ENCODE measurements around the gene DYDC2. TPM values are rescaled to one million over a fixed set of nuclear protein-coding genes. Genes with fewer than 3 reads are reported as not detected.

The DYDC2 gene
- total RNA-seq, 1 experiment from 2014 or later, result not detected

- CTCF ChIA-PET, result no interaction called here
- Mint-ChIP-seq H3K4me1 (ENCODE audit: low read depth, unreplicated experiment) (no peaks in the 10 kb centered on the region), H3K27ac (ENCODE audit: unreplicated experiment) (no peak overlapping the region), H3K4me3 (ENCODE audit: low read depth, unreplicated experiment) (no peak overlapping the region), H3K9me3 (ENCODE audit: low read depth, unreplicated experiment) (no peaks in the 10 kb centered on the region), H3K27me3 (ENCODE audit: unreplicated experiment) (peaks cover 34% of the 10 kb centered on the region), H3K36me3 (ENCODE audit: insufficient read depth, unreplicated experiment) (no peaks in the 10 kb centered on the region)
- TF ChIP-seq, protein P1, sequence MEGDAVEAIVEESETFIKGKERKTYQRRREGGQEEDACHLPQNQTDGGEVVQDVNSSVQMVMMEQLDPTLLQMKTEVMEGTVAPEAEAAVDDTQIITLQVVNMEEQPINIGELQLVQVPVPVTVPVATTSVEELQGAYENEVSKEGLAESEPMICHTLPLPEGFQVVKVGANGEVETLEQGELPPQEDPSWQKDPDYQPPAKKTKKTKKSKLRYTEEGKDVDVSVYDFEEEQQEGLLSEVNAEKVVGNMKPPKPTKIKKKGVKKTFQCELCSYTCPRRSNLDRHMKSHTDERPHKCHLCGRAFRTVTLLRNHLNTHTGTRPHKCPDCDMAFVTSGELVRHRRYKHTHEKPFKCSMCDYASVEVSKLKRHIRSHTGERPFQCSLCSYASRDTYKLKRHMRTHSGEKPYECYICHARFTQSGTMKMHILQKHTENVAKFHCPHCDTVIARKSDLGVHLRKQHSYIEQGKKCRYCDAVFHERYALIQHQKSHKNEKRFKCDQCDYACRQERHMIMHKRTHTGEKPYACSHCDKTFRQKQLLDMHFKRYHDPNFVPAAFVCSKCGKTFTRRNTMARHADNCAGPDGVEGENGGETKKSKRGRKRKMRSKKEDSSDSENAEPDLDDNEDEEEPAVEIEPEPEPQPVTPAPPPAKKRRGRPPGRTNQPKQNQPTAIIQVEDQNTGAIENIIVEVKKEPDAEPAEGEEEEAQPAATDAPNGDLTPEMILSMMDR (IDR thresholded peaks at IDR 0.05; ENCODE audit: unreplicated experiment), result no peak
- intact Hi-C loops (cut with micrococcal nuclease; ENCODE audit: unreplicated experiment), result no loop called here
- no TSS peak for BruUV-seq (replicated peaks)
- no peak for DNase-seq
These were observed 31.7 kb upstream of the DYDC2 start for GRCh38 chr10:80324891-80325364.

DNA sequence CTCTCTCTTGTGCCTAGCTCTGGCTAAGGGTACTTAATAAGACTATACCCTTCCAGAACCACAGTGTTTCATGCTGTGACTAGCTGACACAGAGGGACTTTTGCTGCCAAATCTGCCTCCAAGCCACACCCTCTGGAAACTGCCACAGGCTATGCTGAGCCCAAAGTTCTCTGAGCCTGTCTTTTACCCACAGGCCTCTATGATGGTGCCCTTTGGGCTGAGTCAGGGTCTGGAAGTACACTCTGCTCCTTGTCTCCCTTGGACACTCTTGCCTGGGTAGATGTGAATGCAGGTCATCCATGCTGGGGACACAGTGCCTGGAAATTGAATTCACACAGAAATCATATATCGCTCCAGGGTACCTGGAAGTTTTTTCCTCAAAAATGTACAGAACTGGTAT is 22.6 kb upstream of the DYDC2 start:
- H3K4me3 Mint-ChIP-seq (ENCODE audit: low read depth, unreplicated experiment), result no peak overlapping the region
- TF ChIP-seq, protein P1 (IDR thresholded peaks at IDR 0.05; ENCODE audit: unreplicated experiment), result no peak
- H3K9me3 Mint-ChIP-seq (ENCODE audit: low read depth, unreplicated experiment), result no peaks in the 10 kb centered on the region
- no peaks in the 10 kb centered on the region for H3K27me3 Mint-ChIP-seq (ENCODE audit: unreplicated experiment)
- intact Hi-C loops (cut with micrococcal nuclease; ENCODE audit: unreplicated experiment), result no loop called here
- DNase-seq, result no peak
- no TSS peak for BruUV-seq (replicated peaks)
- H3K36me3 Mint-ChIP-seq (ENCODE audit: insufficient read depth, unreplicated experiment), result no peaks in the 10 kb centered on the region
- H3K4me1 Mint-ChIP-seq (ENCODE audit: low read depth, unreplicated experiment), result no peaks in the 10 kb centered on the region
- no peak overlapping the region for H3K27ac Mint-ChIP-seq (ENCODE audit: unreplicated experiment)
- CTCF ChIA-PET, result no interaction called here

DNA sequence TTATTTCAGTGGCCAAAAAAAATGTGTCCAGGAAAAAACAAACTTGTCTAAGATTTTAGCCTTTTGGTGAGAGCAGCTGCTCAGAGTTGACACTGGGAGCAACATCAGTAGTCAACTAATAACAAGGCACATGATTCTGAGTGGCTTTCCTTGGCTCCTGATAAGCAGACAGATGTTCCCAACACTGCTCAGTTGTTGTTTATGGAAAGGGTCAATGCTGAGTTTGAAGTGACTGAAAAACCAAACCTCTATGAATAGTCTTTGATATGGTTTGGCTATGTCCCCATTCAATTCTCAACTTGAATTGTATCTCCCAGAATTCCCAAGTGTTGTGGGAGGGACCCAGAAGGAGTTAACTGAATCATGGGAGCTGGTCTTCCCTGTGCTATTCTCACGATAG is 12.3 kb upstream of the DYDC2 start:
- intact Hi-C loops (cut with micrococcal nuclease; ENCODE audit: unreplicated experiment), result no loop called here
- no peak for DNase-seq
- Mint-ChIP-seq H3K36me3 (ENCODE audit: insufficient read depth, unreplicated experiment) (no peaks in the 10 kb centered on the region), H3K27ac (ENCODE audit: unreplicated experiment) (no peak overlapping the region), H3K27me3 (ENCODE audit: unreplicated experiment) (peaks cover 16% of the 10 kb centered on the region), H3K4me3 (ENCODE audit: low read depth, unreplicated experiment) (no peak overlapping the region), H3K9me3 (ENCODE audit: low read depth, unreplicated experiment) (no peaks in the 10 kb centered on the region), H3K4me1 (ENCODE audit: low read depth, unreplicated experiment) (peaks cover 7% of the 10 kb centered on the region)
- CTCF ChIA-PET, result no interaction called here
- no TSS peak for BruUV-seq (replicated peaks)
- TF ChIP-seq, protein P1 (IDR thresholded peaks at IDR 0.05; ENCODE audit: unreplicated experiment), result no peak

DNA sequence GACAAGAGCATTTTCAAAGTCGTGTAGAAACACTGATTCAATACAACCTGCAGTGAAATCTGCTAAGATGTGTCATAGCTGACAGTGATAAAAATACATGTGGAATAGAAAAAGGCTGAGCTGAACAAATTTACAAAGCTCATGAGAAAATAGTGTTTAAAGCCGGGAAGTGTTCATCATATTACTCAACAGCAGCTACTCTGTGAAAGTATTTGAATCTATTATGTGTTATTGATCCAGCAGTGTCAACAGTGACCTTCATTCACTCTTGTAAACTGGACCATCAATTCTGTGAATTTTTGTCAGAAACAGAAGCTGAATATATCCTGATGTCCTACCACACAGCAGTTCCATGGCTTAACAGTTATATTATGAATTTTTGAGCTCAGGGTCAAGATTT is 11.7 kb upstream of the DYDC2 start:
- BruUV-seq (replicated peaks), result no TSS peak
- intact Hi-C loops (cut with micrococcal nuclease; ENCODE audit: unreplicated experiment), result no loop called here
- TF ChIP-seq, protein P1 (IDR thresholded peaks at IDR 0.05; ENCODE audit: unreplicated experiment), result no peak
- Mint-ChIP-seq H3K9me3 (ENCODE audit: low read depth, unreplicated experiment) (no peaks in the 10 kb centered on the region), H3K4me3 (ENCODE audit: low read depth, unreplicated experiment) (no peak overlapping the region), H3K27me3 (ENCODE audit: unreplicated experiment) (peaks cover 21% of the 10 kb centered on the region), H3K4me1 (ENCODE audit: low read depth, unreplicated experiment) (peaks cover 7% of the 10 kb centered on the region), H3K36me3 (ENCODE audit: insufficient read depth, unreplicated experiment) (no peaks in the 10 kb centered on the region), H3K27ac (ENCODE audit: unreplicated experiment) (no peak overlapping the region)
- CTCF ChIA-PET, result interaction anchor here (0.7 kb wide), 1 partner anchor 1062 kb away, joined by 3 read pairs; no protein-coding TSS in a partner anchor
- DNase-seq, result no peak
